SU-DHL-6 (cell line): ENCODE measurements around the gene IFNL2.

ENCODE experiments used
- H2AFZ ChIP-seq: fragments of 200-600 bp; sonication (generic); 2 replicates; pipeline ENCODE4 v1.6.1; 2014; ENCODE audit warnings: low read depth, mild to moderate bottlenecking, moderate library complexity, mixed read lengths, antibody characterized with exemption, low read length; ENCODE audit not compliant: severe bottlenecking
- H3F3A ChIP-seq: fragments of 200-600 bp; shearing (Covaris generic); 2 replicates; pipeline ENCODE4 v1.6.0; 2016; ENCODE audit warnings: antibody characterized with exemption, mild to moderate bottlenecking; ENCODE audit not compliant: insufficient read depth
- H3K27ac ChIP-seq: fragments of 200-600 bp; sonication (generic); 2 replicates; pipeline ENCODE4 v1.5.1; 2016; ENCODE audit warnings: low read depth, mild to moderate bottlenecking, low read length, moderate library complexity, mixed read lengths
- H3K27me3 ChIP-seq: fragments of 200-600 bp; sonication (generic), shearing (Covaris generic); 2 replicates; pipeline ENCODE4 v1.6.0; 2014; ENCODE audit warnings: mild to moderate bottlenecking, low read length
- H3K36me3 ChIP-seq: fragments of 200-600 bp; sonication (generic); 2 replicates; pipeline ENCODE4 v1.6.1; 2014; ENCODE audit warnings: mild to moderate bottlenecking, low read length, mixed read lengths
- H3K4me2 ChIP-seq: fragments of 300-600, 200-600 bp; shearing (Covaris generic), sonication (generic); 2 replicates; pipeline ENCODE4 v1.6.0; 2014; ENCODE audit warnings: low read length, low read depth, mild to moderate bottlenecking; ENCODE audit not compliant: poor library complexity, severe bottlenecking
- H3K4me3 ChIP-seq: fragments of 200-600 bp; sonication (generic); 2 replicates; pipeline ENCODE4 v1.5.1; 2014; ENCODE audit warnings: antibody characterized with exemption, low read length, mild to moderate bottlenecking, mixed read lengths; ENCODE audit not compliant: insufficient read depth, poor library complexity, severe bottlenecking
- H3K79me2 ChIP-seq: fragments of 200-600 bp; sonication (generic); 2 replicates; pipeline ENCODE4 v1.6.1; 2014; ENCODE audit warnings: mild to moderate bottlenecking, low read length, moderate library complexity; ENCODE audit not compliant: insufficient read depth
- H3K9ac ChIP-seq: fragments of 200-600 bp; sonication (generic); 2 replicates; pipeline ENCODE4 v1.7.0; 2014; ENCODE audit warnings: mild to moderate bottlenecking, low read length
- H3K9me2 ChIP-seq: fragments of 200-600 bp; sonication (generic); replicated peaks from 2 replicates; pipeline ENCODE4 v1.6.1; 2014; ENCODE audit warnings: low read length; ENCODE audit not compliant: insufficient read depth
- H3K9me3 ChIP-seq: fragments of 200-600 bp; sonication (generic); 2 replicates; pipeline ENCODE4 v1.6.1; 2014; ENCODE audit warnings: low read length, mixed read lengths; ENCODE audit not compliant: insufficient read depth
- H4K20me1 ChIP-seq: fragments of 200-600 bp; sonication (generic); 2 replicates; pipeline ENCODE4 v1.6.1; 2014; ENCODE audit warnings: low read depth, mild to moderate bottlenecking, antibody characterized with exemption, low read length, moderate library complexity, mixed read lengths
- CTCF ChIP-seq: fragments of 200-600 bp; sonication (generic); IDR thresholded peaks from one replicate; pipeline ENCODE4 v1.5.1; 2017; ENCODE audit warnings: antibody characterized with exemption, mild to moderate bottlenecking, low read length, moderate library complexity; ENCODE audit not compliant: insufficient read depth, poor library complexity, severe bottlenecking
- EZH2phosphoT487 ChIP-seq: fragments of 200-600 bp; sonication (generic), shearing (Covaris generic); conservative IDR thresholded peaks from 2 replicates; pipeline ENCODE4 v1.6.1; 2018; ENCODE audit warnings: mild to moderate bottlenecking, antibody characterized with exemption, low read length, moderate library complexity, mixed read lengths

Gene IFNL2

GRCh38 chr19:39237200-39238184 is 30.7 kb upstream of the IFNL2 start:
- H3F3A ChIP-seq: no peaks in the 10 kb centered on the region
- H4K20me1 ChIP-seq: no peaks in the 10 kb centered on the region
- no peak overlapping the region; the same call in 1 of the 2 replicates for H3K9ac ChIP-seq
- no peaks in the 10 kb centered on the region for H3K36me3 ChIP-seq
- H2AFZ ChIP-seq: peak overlapping the region; percentile 68
- H3K4me2 ChIP-seq: peak overlapping the region; percentile 35
- no peaks in the 10 kb centered on the region for H3K9me2 ChIP-seq
- no peaks in the 10 kb centered on the region for H3K79me2 ChIP-seq
- H3K9me3 ChIP-seq: no peaks in the 10 kb centered on the region
- TF ChIP-seq EZH2phosphoT487: no peak
- no peak for TF ChIP-seq CTCF
- H3K4me3 ChIP-seq: no peak overlapping the region
- no peak overlapping the region for H3K27ac ChIP-seq
- H3K27me3 ChIP-seq: no peaks in the 10 kb centered on the region

- Histone ChIP-seq H3K9me3 (no peaks in the 10 kb centered on the region), H3K36me3 (no peaks in the 10 kb centered on the region), H3K9ac (no peak overlapping the region), H3K27ac (no peak overlapping the region), H2AFZ (peak overlapping the region; percentile 68), H3K79me2 (no peaks in the 10 kb centered on the region), H3F3A (no peaks in the 10 kb centered on the region), H3K4me3 (no peak overlapping the region), H4K20me1 (no peaks in the 10 kb centered on the region), H3K4me2 (peak overlapping the region; percentile 35), H3K27me3 (no peaks in the 10 kb centered on the region), H3K9me2 (no peaks in the 10 kb centered on the region)
- TF ChIP-seq EZH2phosphoT487: no peak
- TF ChIP-seq CTCF: no peak
Measured at GRCh38 chr19:39238209-39238608, 30.0 kb upstream of the IFNL2 start.

- H3K4me3 ChIP-seq: no peak overlapping the region
- no peak overlapping the region for H2AFZ ChIP-seq
- no peak overlapping the region for H3K9ac ChIP-seq
- no peaks in the 10 kb centered on the region for H3K36me3 ChIP-seq
- no peaks in the 10 kb centered on the region for H4K20me1 ChIP-seq
- no peak overlapping the region for H3K4me2 ChIP-seq
- H3K9me3 ChIP-seq: no peaks in the 10 kb centered on the region
- no peak overlapping the region for H3K27ac ChIP-seq
- no peaks in the 10 kb centered on the region for H3K9me2 ChIP-seq
- no peaks in the 10 kb centered on the region for H3F3A ChIP-seq
- no peaks in the 10 kb centered on the region for H3K27me3 ChIP-seq
- TF ChIP-seq CTCF (no peak), EZH2phosphoT487 (no peak)
- H3K79me2 ChIP-seq: no peaks in the 10 kb centered on the region
Measured at GRCh38 chr19:39238944-39239343, 29.3 kb upstream of the IFNL2 start.
